ENCODE measurements around the gene RBPJ.

The RBPJ gene

GRCh38 chr4:26454961-26455360, 134.1 kb downstream of the RBPJ start:
- H3K4me3 ChIP-seq (ENCODE audit: low read depth, low read length) = no peak overlapping the region
- TF ChIP-seq, protein P1, sequence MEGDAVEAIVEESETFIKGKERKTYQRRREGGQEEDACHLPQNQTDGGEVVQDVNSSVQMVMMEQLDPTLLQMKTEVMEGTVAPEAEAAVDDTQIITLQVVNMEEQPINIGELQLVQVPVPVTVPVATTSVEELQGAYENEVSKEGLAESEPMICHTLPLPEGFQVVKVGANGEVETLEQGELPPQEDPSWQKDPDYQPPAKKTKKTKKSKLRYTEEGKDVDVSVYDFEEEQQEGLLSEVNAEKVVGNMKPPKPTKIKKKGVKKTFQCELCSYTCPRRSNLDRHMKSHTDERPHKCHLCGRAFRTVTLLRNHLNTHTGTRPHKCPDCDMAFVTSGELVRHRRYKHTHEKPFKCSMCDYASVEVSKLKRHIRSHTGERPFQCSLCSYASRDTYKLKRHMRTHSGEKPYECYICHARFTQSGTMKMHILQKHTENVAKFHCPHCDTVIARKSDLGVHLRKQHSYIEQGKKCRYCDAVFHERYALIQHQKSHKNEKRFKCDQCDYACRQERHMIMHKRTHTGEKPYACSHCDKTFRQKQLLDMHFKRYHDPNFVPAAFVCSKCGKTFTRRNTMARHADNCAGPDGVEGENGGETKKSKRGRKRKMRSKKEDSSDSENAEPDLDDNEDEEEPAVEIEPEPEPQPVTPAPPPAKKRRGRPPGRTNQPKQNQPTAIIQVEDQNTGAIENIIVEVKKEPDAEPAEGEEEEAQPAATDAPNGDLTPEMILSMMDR (IDR thresholded peaks at IDR 0.05; ENCODE audit: low read depth, low read length, missing control alignments) = no peak
- no peak for DNase-seq (ENCODE audit: low read depth)

- H3K4me3 ChIP-seq (ENCODE audit: low read depth, low read length) = no peak overlapping the region
- no peak for DNase-seq (ENCODE audit: low read depth)
- TF ChIP-seq, protein P1 (IDR thresholded peaks at IDR 0.05; ENCODE audit: low read depth, low read length, missing control alignments) = no peak
Observed at GRCh38 chr4:26455571-26455970, 134.8 kb downstream of the RBPJ start.

GRCh38 chr4:26457412-26457811, 136.6 kb downstream of the RBPJ start:
- TF ChIP-seq, protein P1 (IDR thresholded peaks at IDR 0.05; ENCODE audit: low read depth, low read length, missing control alignments) = no peak
- no peak overlapping the region for H3K4me3 ChIP-seq (ENCODE audit: low read depth, low read length)
- no peak for DNase-seq (ENCODE audit: low read depth)

DNA sequence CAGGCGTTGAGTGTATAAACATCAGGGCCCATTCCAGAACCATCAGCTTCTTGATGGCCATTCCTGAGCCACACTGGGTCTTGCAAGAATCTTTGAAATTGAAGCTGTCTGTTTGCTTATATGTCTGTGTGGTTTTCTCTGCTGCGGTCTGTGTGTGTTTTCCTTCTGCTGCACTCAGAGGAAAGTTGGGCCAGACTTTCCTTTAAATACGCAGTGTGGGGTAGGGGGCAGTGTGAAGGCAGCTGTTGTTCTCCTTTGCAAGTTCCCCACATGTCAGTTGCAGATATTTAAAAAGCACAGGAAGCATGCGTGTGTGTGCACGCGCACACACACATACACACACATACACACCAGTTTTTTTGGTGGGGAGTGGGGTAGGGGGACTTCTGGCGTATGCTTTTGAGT, 137.3 kb downstream of the RBPJ start:
- TF ChIP-seq, protein P1 (IDR thresholded peaks at IDR 0.05; ENCODE audit: low read depth, low read length, missing control alignments) = no peak
- no peak overlapping the region for H3K4me3 ChIP-seq (ENCODE audit: low read depth, low read length)

GRCh38 chr4:26459054-26459755, 138.4 kb downstream of the RBPJ start:
- peak; percentile 19 for DNase-seq (ENCODE audit: low read depth)
- no peak overlapping the region for H3K4me3 ChIP-seq (ENCODE audit: low read depth, low read length)
- TF ChIP-seq, protein P1 (IDR thresholded peaks at IDR 0.05; ENCODE audit: low read depth, low read length, missing control alignments) = peak; percentile 65

More for the DNA sequence above, 137.3 kb downstream of the RBPJ start:
- DNase-seq (ENCODE audit: low read depth) = no peak

GRCh38 chr4:26459756-26460530, 139.1 kb downstream of the RBPJ start:
- no peak for DNase-seq (ENCODE audit: low read depth)
- no peak overlapping the region for H3K4me3 ChIP-seq (ENCODE audit: low read depth, low read length)
- TF ChIP-seq, protein P1 (IDR thresholded peaks at IDR 0.05; ENCODE audit: low read depth, low read length, missing control alignments) = no peak

Measured in GM12864 (cell line).